Lower lobe of right lung (tissue), 2 donors: Measurements from ENCODE around the gene SPAG16. TPM values are rescaled to one million over a fixed set of nuclear protein-coding genes. Genes with fewer than 3 reads are reported as not detected.

Source experiments
- ATAC-seq, 2 donors: fragments of 200-7000 bp; cut with Tn5 transposase; one replicate each; pipeline ENCODE4 v1.9.1; 2020 to 2022; ENCODE audit warnings: mild to moderate bottlenecking in 2 of 2, moderate library complexity in 2 of 2
- DNase-seq: peaks from one replicate; pipeline ENCODE4 v3.0.0-alpha.2; 2020
- H3K27ac ChIP-seq: fragments of 200-600 bp; one replicate; pipeline ENCODE4 v1.8.0; 2022
- H3K27me3 ChIP-seq: fragments of 200-600 bp; one replicate; pipeline ENCODE4 v1.8.0; 2022; ENCODE audit warnings: low read depth
- H3K36me3 ChIP-seq: fragments of 200-600 bp; one replicate; pipeline ENCODE4 v1.8.0; 2022; ENCODE audit warnings: mild to moderate bottlenecking
- H3K4me1 ChIP-seq: fragments of 200-600 bp; one replicate; pipeline ENCODE4 v1.8.0; 2022
- H3K4me3 ChIP-seq: fragments of 200-600 bp; one replicate; pipeline ENCODE4 v1.8.0; 2022; ENCODE audit warnings: mild to moderate bottlenecking
- H3K9me3 ChIP-seq: fragments of 200-600 bp; one replicate; pipeline ENCODE4 v1.8.0; 2022
- CTCF ChIP-seq: fragments of 200-600 bp; IDR thresholded peaks from one replicate; pipeline ENCODE4 v1.8.0; 2022; ENCODE audit warnings: antibody characterized with exemption, mild to moderate bottlenecking
- intact Hi-C: fragments of 100-400 bp; cut with DNase I; formaldehyde crosslinking; loops from one replicate; pipeline ENCODE4 v1.11.0; 2022
- total RNA-seq: library from RNA; stranded (reverse); fragmentation: NEBNext Ultra II Directional; extraction: Animal tissue kit (Norgen Biotek cat#: 25700); gene quantifications from one replicate; pipeline ENCODE4 v1.2.1, GENCODE V29; 2021
- donor health status: DM: no; HTN: yes; CAD: no; lungs with severe emphysema.

Gene SPAG16
- total RNA-seq, 1 donor from 2014 or later = 16.7 TPM

GRCh38 chr2:214117054-214117453 lies 832.8 kb downstream of the SPAG16 start:
- intact Hi-C loops = no loop called here
- Histone ChIP-seq H3K36me3 (no peaks in the 10 kb centered on the region), H3K4me1 (no peaks in the 10 kb centered on the region), H3K27me3 (no peaks in the 10 kb centered on the region), H3K27ac (no peak overlapping the region), H3K9me3 (peaks cover 12% of the 10 kb centered on the region), H3K4me3 (no peak overlapping the region)
- DNase-seq (no peak), ATAC-seq (no peak)
- no peak for TF ChIP-seq CTCF

GRCh38 chr2:214126135-214126534 lies 841.9 kb downstream of the SPAG16 start:
- DNase-seq (no peak), ATAC-seq (no peak)
- Histone ChIP-seq H3K27ac (no peak overlapping the region), H3K4me3 (no peak overlapping the region), H3K36me3 (no peaks in the 10 kb centered on the region), H3K27me3 (no peaks in the 10 kb centered on the region), H3K9me3 (no peaks in the 10 kb centered on the region), H3K4me1 (no peaks in the 10 kb centered on the region)
- intact Hi-C loops = no loop called here
- TF ChIP-seq CTCF = no peak

GRCh38 chr2:214127170-214127569 lies 842.9 kb downstream of the SPAG16 start:
- H3K4me3 ChIP-seq = no peak overlapping the region
- ATAC-seq = no peak
- H3K4me1 ChIP-seq = no peaks in the 10 kb centered on the region
- H3K27me3 ChIP-seq = no peaks in the 10 kb centered on the region
- intact Hi-C loops = no loop called here
- DNase-seq = no peak
- no peak overlapping the region for H3K27ac ChIP-seq
- TF ChIP-seq CTCF = no peak
- no peaks in the 10 kb centered on the region for H3K36me3 ChIP-seq
- no peaks in the 10 kb centered on the region for H3K9me3 ChIP-seq

- Histone ChIP-seq H3K4me1 (no peaks in the 10 kb centered on the region), H3K9me3 (no peaks in the 10 kb centered on the region), H3K27ac (no peak overlapping the region), H3K27me3 (no peaks in the 10 kb centered on the region), H3K4me3 (no peak overlapping the region), H3K36me3 (no peaks in the 10 kb centered on the region)
- ATAC-seq (no peak), DNase-seq (no peak)
- intact Hi-C loops = no loop called here
- no peak for TF ChIP-seq CTCF
Measured at GRCh38 chr2:214127571-214127970, 843.3 kb downstream of the SPAG16 start.

- H3K9me3 ChIP-seq = no peaks in the 10 kb centered on the region
- no peak overlapping the region for H3K4me3 ChIP-seq
- no peaks in the 10 kb centered on the region for H3K27me3 ChIP-seq
- DNase-seq (no peak), ATAC-seq (no peak)
- no peaks in the 10 kb centered on the region for H3K4me1 ChIP-seq
- intact Hi-C loops = no loop called here
- no peaks in the 10 kb centered on the region for H3K36me3 ChIP-seq
- TF ChIP-seq CTCF = no peak
- no peak overlapping the region for H3K27ac ChIP-seq
Measured at GRCh38 chr2:214128040-214128439, 843.8 kb downstream of the SPAG16 start.

- Histone ChIP-seq H3K9me3 (no peaks in the 10 kb centered on the region), H3K36me3 (no peaks in the 10 kb centered on the region), H3K27ac (no peak overlapping the region), H3K4me3 (no peak overlapping the region), H3K27me3 (no peaks in the 10 kb centered on the region), H3K4me1 (no peaks in the 10 kb centered on the region)
- ATAC-seq = no peak
- no peak for DNase-seq
- TF ChIP-seq CTCF = no peak
- intact Hi-C loops = no loop called here
Measured at GRCh38 chr2:214130114-214130513, 845.9 kb downstream of the SPAG16 start.
